Liver (tissue), 3 donors: ENCODE results near the gene ADGRG1.

Source experiments
- FOXA1 ChIP-seq: IDR thresholded peaks from 2 replicates; pipeline ENCODE4 v1.6.1; 2016; ENCODE audit warnings: antibody characterized with exemption
- JUND ChIP-seq, 2 donors: IDR thresholded peaks; 2 replicates each; pipeline ENCODE4 v1.6.1; 2016; ENCODE audit warnings: antibody characterized with exemption in 2 of 2
- SP1 ChIP-seq: IDR thresholded peaks from 2 replicates; pipeline ENCODE4 v1.6.1; 2018; ENCODE audit warnings: antibody characterized with exemption, mild to moderate bottlenecking
- TAF1 ChIP-seq: conservative IDR thresholded peaks from 2 replicates; pipeline ENCODE4 v1.6.1; 2016; ENCODE audit warnings: antibody characterized with exemption, mild to moderate bottlenecking
- YY1 ChIP-seq: IDR thresholded peaks from 2 replicates; pipeline ENCODE4 v1.6.1; 2016; ENCODE audit warnings: antibody characterized with exemption, mild to moderate bottlenecking
- TF ChIP-seq, protein P1 (sequence below): fragments of 150-350 bp; IDR thresholded peaks from 2 replicates; pipeline ENCODE4 v1.5.1; 2017; ENCODE audit warnings: improper control_type of control experiment, low read depth, low read length; ENCODE audit not compliant: missing input control
- TF ChIP-seq, protein P2 (sequence below): IDR thresholded peaks from 2 replicates; pipeline ENCODE4 v1.6.1; 2016; ENCODE audit warnings: antibody characterized with exemption, mild to moderate bottlenecking
- TF ChIP-seq, protein P3 (sequence below): IDR thresholded peaks from 2 replicates; pipeline ENCODE4 v1.6.1; 2016; ENCODE audit warnings: antibody characterized with exemption
- donor health status: healthy.
- donor health status: healthy.

DNA sequence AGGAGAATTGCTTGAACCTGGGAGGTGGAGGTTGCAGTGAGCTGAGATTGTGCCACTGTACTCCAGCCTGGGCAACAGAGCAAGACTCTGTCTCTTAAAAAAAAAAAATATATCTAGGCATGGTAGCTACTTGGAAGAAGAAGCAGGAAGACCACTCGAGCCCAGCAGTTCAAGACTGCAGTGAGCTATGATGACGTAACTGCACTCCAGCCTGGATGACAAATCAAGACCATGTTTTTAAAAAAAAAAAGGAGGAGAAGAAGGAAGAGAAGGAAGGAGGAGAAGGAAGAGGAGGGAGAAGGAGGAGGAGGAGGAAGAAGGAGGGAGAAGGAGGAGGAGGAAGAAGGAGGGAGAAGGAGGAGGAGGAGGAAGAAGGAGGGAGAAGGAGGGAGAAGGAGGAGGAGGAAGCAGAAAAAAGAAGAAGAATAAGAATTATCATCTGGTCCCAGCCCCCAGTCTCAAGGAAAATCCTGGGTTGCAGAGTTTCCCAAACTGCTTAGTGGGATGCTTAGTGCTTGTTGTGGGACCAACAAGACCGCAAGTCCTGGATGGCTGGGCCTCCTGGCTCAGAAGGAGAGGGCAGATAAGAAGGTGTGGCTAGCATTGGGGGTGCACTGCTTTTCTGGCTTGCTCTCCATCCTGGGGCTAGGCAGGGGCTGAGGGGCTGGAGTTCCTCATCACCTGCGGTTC lies 62.5 kb downstream of the ADGRG1 start:
- TF ChIP-seq, protein P1, sequence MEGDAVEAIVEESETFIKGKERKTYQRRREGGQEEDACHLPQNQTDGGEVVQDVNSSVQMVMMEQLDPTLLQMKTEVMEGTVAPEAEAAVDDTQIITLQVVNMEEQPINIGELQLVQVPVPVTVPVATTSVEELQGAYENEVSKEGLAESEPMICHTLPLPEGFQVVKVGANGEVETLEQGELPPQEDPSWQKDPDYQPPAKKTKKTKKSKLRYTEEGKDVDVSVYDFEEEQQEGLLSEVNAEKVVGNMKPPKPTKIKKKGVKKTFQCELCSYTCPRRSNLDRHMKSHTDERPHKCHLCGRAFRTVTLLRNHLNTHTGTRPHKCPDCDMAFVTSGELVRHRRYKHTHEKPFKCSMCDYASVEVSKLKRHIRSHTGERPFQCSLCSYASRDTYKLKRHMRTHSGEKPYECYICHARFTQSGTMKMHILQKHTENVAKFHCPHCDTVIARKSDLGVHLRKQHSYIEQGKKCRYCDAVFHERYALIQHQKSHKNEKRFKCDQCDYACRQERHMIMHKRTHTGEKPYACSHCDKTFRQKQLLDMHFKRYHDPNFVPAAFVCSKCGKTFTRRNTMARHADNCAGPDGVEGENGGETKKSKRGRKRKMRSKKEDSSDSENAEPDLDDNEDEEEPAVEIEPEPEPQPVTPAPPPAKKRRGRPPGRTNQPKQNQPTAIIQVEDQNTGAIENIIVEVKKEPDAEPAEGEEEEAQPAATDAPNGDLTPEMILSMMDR = no peak
- TF ChIP-seq JUND (IDR thresholded peaks at IDR 0.05) (no peak), FOXA1 (no peak), YY1 (no peak), TAF1 (no peak), SP1 (no peak)
- TF ChIP-seq, protein P2, sequence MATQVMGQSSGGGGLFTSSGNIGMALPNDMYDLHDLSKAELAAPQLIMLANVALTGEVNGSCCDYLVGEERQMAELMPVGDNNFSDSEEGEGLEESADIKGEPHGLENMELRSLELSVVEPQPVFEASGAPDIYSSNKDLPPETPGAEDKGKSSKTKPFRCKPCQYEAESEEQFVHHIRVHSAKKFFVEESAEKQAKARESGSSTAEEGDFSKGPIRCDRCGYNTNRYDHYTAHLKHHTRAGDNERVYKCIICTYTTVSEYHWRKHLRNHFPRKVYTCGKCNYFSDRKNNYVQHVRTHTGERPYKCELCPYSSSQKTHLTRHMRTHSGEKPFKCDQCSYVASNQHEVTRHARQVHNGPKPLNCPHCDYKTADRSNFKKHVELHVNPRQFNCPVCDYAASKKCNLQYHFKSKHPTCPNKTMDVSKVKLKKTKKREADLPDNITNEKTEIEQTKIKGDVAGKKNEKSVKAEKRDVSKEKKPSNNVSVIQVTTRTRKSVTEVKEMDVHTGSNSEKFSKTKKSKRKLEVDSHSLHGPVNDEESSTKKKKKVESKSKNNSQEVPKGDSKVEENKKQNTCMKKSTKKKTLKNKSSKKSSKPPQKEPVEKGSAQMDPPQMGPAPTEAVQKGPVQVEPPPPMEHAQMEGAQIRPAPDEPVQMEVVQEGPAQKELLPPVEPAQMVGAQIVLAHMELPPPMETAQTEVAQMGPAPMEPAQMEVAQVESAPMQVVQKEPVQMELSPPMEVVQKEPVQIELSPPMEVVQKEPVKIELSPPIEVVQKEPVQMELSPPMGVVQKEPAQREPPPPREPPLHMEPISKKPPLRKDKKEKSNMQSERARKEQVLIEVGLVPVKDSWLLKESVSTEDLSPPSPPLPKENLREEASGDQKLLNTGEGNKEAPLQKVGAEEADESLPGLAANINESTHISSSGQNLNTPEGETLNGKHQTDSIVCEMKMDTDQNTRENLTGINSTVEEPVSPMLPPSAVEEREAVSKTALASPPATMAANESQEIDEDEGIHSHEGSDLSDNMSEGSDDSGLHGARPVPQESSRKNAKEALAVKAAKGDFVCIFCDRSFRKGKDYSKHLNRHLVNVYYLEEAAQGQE = no peak
- TF ChIP-seq, protein P3, sequence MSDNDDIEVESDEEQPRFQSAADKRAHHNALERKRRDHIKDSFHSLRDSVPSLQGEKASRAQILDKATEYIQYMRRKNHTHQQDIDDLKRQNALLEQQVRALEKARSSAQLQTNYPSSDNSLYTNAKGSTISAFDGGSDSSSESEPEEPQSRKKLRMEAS = no peak
